IMR-90 (cell line): ENCODE results near the gene ACACB.

Experiments
- BHLHE40 ChIP-seq: fragments of 150-350 bp; IDR thresholded peaks from 2 replicates; pipeline ENCODE4 v1.6.1; 2016; ENCODE audit warnings: mild to moderate bottlenecking, low read depth, low read length
- POLR2A ChIP-seq: IDR thresholded peaks from 2 replicates; pipeline ENCODE4 v1.6.1; 2012; ENCODE audit warnings: mild to moderate bottlenecking, low read depth, low read length
- TF ChIP-seq, protein P1 (sequence below): conservative IDR thresholded peaks from 2 replicates; pipeline ENCODE4 v1.5.1; 2012; ENCODE audit warnings: mild to moderate bottlenecking, low read depth, low read length, improper control_type of control experiment
- TF ChIP-seq, protein P2 (sequence below): fragments of 150-350 bp; IDR thresholded peaks from 2 replicates; pipeline ENCODE4 v1.6.1; 2017; ENCODE audit warnings: mild to moderate bottlenecking, antibody characterized with exemption, low read length, low read depth

DNA sequence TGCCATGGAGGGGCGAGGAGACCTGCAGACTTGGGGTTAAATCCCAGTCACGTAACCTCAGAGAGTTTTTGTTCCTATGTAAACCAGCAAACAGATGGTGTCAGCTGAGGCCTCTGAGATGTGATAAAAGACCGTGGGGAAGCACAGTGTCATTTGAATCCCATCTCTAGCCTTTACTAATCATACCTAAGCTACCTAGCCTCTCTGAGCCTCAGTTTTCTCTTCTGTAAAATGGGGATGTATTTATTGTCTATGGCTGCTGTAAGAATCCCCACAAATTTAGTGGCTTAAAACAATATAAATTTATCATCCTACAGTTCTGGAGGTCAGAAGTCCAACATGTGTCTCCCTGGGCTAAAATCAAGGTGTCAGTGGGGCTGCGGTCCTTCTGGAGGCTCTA is 158.8 kb downstream of the ACACB start:
- TF ChIP-seq POLR2A (no peak), BHLHE40 (no peak)
- TF ChIP-seq, protein P1, sequence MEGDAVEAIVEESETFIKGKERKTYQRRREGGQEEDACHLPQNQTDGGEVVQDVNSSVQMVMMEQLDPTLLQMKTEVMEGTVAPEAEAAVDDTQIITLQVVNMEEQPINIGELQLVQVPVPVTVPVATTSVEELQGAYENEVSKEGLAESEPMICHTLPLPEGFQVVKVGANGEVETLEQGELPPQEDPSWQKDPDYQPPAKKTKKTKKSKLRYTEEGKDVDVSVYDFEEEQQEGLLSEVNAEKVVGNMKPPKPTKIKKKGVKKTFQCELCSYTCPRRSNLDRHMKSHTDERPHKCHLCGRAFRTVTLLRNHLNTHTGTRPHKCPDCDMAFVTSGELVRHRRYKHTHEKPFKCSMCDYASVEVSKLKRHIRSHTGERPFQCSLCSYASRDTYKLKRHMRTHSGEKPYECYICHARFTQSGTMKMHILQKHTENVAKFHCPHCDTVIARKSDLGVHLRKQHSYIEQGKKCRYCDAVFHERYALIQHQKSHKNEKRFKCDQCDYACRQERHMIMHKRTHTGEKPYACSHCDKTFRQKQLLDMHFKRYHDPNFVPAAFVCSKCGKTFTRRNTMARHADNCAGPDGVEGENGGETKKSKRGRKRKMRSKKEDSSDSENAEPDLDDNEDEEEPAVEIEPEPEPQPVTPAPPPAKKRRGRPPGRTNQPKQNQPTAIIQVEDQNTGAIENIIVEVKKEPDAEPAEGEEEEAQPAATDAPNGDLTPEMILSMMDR: no peak
- TF ChIP-seq, protein P2, sequence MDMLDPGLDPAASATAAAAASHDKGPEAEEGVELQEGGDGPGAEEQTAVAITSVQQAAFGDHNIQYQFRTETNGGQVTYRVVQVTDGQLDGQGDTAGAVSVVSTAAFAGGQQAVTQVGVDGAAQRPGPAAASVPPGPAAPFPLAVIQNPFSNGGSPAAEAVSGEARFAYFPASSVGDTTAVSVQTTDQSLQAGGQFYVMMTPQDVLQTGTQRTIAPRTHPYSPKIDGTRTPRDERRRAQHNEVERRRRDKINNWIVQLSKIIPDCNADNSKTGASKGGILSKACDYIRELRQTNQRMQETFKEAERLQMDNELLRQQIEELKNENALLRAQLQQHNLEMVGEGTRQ: no peak
